Measurements from ENCODE around the gene HNF1A.

HNF1A gene

DNA sequence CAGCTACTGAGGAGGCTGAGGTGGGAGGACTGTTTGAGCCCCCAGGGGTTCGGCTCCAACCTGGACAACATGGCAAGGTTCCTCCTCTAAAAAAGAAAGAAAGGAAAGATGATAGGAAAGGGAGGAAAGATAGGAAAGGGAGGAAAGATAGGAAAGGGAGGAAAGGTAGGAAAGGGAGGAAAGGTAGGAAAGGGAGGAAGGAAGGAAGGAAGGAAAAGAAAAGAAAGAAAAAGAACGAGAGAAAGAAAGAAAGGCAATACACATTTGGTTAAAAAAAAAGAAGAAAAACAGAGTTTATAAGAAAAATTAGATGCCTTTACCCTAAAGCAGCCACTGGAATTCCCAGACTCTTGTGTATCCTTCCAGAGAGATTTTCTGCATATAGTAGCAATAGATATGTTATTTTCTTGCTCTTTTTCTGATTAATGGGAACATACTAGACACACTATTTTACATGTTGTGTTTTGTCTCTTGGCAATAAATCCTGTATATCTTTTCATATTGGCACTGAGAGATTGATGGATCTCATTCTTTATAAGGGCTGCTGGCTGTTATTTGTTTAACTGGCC lies 12.2 kb downstream of the HNF1A start:
- no peak for DNase-seq

DNA sequence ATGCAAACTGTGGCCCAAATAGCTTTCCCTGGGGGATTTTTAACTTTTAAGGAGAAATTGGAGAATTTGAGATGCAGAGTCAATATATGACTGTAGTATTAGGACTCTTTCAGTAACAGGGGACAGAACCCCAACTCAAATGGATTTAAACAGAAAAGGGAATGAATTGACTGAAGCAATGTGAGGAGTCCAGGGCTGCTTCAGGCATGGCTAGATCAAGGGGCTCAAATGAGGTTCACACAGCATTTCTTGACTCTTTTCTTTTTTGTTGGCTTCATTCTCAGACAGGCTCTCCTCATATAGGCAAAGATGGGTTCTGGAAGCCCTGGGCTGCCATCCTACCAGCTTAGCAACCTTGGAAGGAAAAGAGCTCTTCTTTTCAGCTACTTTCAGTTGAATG lies 13.6 kb downstream of the HNF1A start:
- DNase-seq: no peak

- no peak for DNase-seq
Measured at GRCh38 chr12:120992989-120993388, 14.6 kb downstream of the HNF1A start.

- DNase-seq: no peak
Measured at GRCh38 chr12:120993496-120993895, 15.2 kb downstream of the HNF1A start.

- no peak for DNase-seq
Measured at GRCh38 chr12:120994059-120994458, 15.7 kb downstream of the HNF1A start.

DNA sequence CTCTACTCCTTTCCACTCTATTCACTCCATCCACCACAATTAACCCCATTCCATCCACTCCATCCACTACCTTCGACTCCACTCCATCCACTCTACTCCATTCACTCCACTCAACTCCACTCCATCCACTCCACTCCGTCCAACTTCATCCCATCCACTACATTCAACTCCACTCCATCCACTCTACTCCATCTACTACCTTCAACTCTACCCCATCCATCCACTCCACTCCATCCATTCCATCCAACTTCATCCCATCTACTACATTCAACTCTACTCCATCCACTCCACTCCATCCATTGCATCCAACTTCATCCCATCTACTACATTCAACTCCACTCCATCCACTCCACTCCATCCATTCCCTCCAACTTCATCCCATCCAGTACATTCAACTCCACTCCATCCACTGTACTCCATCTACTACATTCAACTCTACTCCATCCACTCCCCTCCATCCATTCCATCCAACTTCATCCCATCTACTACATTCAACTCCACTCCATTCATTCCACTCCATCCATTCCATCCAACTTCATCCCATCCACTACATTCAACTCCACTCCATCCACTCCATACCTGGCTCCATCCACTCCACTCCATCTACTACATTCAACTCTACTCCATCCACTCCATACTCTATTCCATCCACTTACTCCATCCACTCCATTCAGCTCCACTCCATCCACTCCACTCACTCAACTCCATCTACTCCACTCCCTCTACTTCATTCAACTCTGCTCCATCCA lies 16.4 kb downstream of the HNF1A start:
- no peak for DNase-seq

DNA sequence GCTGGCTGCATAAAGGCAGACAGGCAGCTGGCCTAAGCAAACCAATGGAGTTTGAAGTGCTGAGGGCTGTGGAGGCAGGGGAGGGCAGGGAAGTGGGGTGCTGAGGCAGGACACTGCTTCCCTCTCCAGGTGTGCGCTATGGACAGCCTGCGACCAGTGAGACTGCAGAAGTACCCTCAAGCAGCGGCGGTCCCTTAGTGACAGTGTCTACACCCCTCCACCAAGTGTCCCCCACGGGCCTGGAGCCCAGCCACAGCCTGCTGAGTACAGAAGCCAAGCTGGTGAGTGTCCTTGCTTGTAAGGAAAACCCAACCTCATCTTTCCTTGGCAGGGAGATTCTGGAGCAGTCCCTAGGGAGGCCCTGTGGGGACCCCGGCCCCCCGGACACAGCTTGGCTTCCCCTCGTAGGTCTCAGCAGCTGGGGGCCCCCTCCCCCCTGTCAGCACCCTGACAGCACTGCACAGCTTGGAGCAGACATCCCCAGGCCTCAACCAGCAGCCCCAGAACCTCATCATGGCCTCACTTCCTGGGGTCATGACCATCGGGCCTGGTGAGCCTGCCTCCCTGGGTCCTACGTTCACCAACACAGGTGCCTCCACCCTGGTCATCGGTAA lies 17.9 kb downstream of the HNF1A start:
- DNase-seq: no peak

GRCh38 chr12:120997448-120997847 lies 19.1 kb downstream of the HNF1A start:
- no peak for DNase-seq

DNA sequence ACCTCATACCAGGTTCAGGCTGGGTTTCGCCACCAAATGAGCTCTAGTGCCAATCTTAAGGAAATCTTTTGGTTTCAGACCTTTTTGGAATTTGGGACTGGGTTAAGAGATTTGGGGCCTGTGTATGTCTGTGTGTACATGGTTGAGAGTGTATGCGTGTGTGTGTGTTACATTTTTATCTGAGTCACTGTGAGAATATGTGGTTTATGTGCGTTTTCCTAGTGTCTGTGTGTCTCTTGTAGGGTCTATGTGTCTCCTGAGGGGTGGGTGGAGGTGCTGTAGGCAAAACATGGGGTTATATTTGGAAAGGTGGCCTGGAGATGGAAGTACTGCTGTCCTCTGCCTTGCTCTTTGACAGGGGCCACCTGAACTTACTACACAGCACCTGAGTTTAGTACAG lies 20.1 kb downstream of the HNF1A start:
- DNase-seq: no peak

- no peak for DNase-seq
Measured at GRCh38 chr12:120999191-121000120, 21.1 kb downstream of the HNF1A start.

DNA sequence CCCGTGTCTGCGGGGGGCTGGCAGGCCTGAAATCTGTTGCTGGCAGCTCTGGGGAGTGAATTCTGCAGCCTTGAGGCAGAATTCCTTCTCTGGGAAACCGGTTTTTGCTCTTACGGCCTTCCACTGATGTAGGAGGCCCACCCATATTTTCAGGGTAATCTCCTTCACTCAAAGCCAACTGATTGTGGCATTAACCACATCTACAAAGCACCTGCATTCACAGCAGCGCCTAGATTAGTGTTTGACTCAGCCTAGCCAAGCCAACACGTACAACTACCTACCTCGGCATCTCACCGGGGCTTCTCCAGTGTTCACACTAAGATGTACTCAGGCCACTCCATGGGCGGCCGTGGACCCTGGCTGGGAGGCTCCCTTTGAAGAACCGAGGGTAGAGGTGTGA lies 22.2 kb downstream of the HNF1A start:
- DNase-seq: no peak

DNA sequence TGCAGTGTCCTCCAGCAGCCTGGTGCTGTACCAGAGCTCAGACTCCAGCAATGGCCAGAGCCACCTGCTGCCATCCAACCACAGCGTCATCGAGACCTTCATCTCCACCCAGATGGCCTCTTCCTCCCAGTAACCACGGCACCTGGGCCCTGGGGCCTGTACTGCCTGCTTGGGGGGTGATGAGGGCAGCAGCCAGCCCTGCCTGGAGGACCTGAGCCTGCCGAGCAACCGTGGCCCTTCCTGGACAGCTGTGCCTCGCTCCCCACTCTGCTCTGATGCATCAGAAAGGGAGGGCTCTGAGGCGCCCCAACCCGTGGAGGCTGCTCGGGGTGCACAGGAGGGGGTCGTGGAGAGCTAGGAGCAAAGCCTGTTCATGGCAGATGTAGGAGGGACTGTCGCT lies 22.7 kb downstream of the HNF1A start:
- DNase-seq: no peak

GRCh38 chr12:121001841-121002483 lies 23.6 kb downstream of the HNF1A start:
- no peak for DNase-seq

DNA sequence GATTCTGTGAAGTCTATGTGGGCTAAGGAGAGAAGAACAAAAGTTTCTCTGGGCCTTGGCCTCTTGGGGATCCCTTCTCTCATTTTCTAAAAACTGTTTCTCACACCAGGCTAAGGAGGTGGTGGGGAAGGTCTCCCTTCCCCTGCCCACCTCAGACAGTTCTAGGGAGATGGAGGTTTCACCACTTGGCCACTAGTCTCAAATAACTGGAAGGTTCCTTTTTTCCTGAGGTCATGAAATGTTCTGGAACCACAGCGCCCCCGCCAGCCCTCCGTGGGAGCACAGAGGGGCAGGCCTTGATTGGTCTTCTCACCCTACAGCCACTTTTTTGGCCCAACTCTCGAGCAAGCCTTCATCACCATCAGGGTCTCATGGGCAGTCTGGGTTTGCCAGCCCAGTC lies 25.3 kb downstream of the HNF1A start:
- no peak for DNase-seq

- DNase-seq: no peak
Measured at GRCh38 chr12:121004253-121004815, 26.0 kb downstream of the HNF1A start.

DNA sequence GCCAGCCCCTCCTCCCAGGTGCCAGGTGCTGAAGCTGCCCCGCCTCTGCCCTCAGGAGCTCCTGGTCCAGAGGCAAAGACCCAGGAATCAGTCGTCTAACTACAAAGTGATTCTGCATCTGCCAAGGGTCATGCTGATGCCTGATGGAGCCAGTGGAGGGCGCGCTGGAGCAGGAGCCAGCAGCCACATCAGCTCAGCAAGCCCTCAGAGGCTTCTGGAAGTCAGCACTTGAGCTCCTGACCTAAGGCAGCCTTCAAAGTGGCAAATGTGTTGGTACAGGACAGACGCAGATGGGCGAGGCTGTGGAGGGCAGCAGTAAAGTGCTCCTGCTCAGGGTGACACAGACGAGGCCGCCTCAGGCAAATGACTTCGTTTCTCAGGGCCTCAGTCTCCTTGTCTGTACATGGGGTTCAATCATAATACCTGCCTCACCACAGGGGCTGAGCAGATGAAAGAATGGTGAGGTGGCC lies 27.0 kb downstream of the HNF1A start:
- no peak for DNase-seq

GRCh38 chr12:121008347-121009098 lies 30.2 kb downstream of the HNF1A start:
- DNase-seq: no peak

GRCh38 chr12:121009741-121010140 lies 31.4 kb downstream of the HNF1A start:
- DNase-seq: no peak

DNA sequence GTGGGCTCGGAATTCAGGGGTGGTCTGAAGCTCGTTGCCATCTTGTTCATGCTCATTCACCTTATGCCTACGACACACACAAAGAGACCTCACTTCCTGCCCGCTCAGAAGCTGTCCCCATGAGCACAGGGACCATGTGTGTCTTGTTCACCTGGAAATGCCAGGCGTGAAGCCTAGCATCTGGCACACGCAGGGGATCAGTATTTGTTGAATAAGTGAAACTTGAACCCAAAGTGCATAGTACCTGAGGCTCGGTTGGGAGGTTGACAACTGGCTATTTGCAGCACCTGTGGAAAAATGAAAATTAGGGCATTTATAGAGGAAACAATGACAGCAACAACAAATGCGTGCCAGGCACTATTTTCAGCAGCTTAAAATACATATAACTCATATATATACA lies 32.5 kb downstream of the HNF1A start:
- DNase-seq: no peak

- no peak for DNase-seq
Measured at GRCh38 chr12:121011820-121012219, 33.5 kb downstream of the HNF1A start.

DNA sequence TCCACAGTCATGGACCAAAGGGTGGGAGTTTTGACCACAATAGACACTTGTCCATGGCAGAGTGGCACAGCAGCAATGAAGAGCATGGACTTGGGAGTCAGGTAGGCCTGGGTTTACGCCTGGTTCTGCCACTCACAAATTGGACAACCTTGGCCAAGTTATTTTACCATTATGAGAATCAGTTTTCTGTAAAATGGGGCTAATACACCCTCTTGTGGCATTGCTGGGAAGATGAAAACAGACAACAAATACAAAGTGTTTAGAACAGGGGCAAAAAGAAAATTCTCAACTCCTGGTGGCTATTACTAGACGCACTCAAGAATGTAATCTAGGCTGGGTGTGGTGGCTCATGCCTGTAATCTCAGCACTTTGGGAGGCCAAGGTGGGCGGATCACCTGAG lies 35.4 kb downstream of the HNF1A start:
- DNase-seq: no peak
